GM18868 (cell line): ENCODE data around the gene ZNF77.
"Not testable (repeated sequence)": the region's sequence is repeated elsewhere in the genome, so short reads cannot be mapped to it uniquely, and the experiment has no call there.

Source experiments
- ATAC-seq: cut with Tn5 transposase; IDR thresholded peaks from one replicate; pipeline ENCODE4 v1.9.1; 2021; ENCODE audit warnings: mild to moderate bottlenecking, moderate library complexity; ENCODE audit not compliant: unreplicated experiment

ZNF77 gene

DNA sequence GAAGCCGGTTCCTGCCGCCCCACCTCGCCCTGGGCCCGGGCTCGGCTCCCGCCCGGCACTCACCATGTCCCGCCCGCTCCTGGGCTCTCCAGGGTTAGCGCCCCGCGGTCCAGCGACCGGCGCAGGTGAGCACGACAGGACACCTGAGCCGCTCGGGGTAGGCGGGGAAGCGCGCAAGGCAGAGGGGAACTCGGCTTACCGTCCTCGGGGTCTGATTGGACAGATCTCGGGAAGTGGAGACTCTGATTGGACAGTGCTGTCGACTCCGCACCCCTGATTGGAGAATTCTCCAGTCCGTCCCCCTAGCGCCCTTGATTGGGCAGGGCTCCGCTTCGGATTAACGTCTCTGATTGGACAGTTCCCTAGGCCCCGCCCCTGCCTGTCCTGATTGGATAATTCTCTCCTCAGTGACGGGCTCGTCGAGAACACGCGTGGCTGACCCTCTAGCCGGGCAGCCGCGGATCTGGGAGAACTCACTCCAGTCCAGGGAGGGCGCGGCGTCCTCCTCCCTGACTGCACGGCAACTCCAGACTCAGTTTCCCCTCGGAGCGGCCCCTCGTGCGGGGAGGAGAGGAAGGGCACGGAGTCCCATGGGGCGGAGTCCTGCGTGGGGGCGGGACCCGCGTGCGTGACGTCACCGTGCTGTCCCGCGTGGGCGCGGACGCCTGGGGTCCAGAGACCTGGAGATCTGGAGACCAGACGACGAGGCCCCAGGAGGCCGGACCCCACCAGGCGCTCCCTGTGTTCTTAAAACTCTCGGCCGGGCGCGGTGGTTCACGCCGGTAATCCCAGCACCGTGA is at the start of gene ZNF77:
Gene ZNF77, minus strand, starts transcription at position 197 of the 800 bp plus-strand sequence. Its CDS starts 131 bp downstream, at position 66.
- ATAC-seq = peak; percentile 93

DNA sequence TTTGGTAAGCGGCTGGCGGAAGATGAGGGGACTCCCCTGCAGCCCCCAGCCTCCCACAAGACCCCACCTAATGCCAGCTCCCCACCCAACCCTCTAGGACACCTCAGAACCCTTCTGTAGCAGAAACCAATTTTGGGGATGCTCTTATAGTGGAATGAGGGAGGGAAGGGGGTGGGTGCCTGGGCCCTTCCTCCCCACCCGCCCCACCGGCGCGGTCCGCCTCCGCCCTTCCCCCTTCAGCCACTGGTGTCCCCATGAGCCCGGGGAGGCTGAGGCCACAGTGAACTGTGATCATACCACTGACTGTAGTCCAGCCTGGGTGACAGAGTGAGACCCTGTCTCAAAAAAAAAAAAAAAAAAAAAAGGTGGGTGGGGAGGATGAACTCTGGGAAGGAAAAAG is 48.8 kb upstream of the ZNF77 start:
- ATAC-seq = no peak

DNA sequence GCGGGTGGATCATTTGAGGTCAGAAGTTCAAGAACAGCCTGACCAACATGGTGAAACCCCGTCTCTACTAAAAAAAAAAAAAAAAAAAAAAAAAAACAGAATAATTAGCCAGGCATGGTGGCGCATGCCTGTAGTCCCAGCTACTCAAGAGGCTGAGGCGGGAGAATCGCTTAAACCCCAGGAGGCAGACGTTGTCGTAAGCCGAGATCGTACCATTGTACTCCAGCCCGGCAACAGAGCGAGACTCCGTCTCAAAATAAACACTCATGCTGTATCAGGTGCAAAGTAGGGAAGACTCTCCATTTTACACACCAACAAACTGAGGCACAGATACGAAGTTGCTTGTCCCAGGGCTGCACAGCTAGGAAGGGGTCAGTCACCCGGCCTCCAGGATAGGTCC is 48.2 kb upstream of the ZNF77 start:
- ATAC-seq = no peak

DNA sequence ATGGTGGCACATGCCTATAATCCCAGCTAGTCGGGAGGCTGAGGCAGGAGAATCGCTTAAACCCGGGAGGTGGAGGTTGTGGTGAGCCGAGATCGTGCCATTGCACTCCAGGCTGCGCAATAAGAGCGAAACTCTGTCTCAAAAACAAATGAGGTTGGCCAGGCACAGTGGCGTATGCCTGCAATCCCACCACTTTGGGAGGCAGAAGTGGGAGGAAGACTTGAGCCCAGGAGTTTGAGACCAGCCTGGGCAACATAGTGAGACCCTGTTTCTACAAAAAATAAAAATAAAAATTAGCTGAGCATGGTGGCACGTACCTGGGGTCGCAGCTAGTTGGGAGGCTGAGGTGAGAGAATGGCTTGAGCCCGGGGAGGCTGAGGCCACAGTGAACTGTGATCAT is 47.6 kb upstream of the ZNF77 start:
- not testable (repeated sequence) for ATAC-seq

DNA sequence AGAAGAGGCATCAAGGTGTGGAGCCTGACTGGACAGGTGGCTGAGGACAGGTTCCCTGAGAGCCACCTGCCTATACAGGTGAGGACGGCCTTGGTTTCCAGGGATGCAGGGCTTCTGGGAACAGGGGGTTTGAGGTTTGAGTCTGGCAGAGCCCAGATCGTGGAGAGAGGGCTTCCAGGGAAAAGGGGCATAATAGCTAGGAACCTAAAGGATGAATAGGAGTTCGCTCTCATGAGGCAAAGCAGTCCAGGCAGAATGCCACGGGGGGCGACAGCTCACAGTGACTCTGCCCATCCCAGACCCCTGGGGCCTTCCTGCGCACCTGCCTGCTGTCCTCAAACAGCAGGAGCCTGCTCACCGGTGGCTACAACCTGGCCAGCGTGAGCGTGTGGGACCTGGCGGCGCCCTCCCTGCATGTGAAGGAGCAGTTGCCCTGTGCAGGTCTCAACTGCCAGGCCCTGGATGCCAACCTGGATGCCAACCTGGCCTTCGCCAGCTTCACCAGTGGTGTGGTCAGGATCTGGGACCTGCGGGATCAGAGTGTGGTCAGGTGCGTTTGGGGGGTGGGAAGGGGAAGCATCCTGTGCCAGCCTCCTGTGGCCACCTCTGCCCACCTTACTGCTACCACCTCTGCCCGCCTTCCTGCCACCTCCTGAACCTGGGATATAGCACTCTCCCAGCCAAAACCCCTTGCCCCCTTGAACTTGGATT is 44.6 kb upstream of the ZNF77 start:
- ATAC-seq = no peak

DNA sequence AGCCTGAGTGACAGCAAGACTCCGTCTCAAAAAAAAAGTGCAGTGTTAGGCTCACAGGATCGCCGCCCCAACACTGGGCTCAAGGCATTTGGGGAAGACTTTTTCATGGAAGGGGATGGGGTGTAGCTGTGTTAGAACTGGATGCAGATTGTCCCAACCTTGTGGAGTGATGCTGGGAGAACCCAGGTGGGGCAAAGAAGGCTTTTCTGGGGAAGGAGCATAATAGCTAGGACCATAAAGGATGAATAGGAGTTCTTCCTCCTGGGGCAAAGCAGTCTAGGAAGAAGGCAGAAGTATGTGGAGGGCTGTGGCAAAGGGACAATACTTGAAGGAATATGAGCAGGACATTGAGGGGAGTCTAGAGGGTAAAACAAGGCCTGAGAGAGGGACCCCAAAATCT is 43.8 kb upstream of the ZNF77 start:
- no peak for ATAC-seq

DNA sequence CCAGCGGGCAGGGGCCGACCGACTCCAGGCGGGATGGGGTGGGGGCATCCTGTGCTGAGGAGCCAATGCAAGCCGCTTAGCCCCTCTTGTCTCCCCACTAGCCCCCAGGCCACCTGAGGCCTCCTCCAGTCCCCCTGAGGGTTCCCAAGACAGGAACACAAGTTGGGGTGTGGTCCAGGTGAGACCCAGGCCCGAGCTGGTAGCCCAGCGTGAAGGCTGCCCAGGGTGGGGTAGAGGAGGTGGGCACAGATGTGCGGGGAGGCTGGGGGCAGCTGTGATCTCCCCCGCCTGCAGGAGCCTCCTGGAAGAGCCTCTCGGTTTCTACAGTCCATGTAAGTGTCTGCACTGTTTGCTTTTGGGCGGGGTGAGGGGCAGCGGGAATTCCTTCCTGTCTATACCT is 43.0 kb upstream of the ZNF77 start:
- ATAC-seq = no peak

DNA sequence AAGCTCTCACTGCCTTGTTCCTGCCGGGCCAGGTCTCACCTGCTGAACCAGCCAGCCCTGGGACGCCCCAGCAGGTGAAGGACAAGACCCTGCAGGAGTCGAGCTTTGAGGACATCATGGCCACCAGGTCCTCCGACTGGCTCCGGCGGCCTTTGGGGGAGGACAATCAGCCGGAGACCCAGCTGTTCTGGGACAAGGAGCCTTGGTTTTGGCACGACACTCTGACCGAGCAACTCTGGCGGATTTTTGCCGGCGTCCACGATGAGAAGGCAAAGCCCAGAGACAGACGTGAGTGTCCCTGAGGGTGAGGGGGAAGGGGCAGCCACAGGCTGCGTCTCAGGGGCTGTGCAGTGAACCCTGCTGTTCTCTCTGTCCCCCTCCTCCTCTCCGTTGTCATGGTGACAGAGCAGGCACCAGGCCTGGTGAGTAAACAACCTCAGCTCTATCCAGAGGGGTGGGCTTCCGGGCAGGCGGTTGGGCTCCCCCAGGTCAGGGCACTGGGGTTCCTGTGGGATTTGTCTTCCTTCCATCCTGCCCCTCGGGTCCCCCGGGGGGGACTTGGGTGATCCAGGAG is 42.3 kb upstream of the ZNF77 start:
- ATAC-seq = no peak

DNA sequence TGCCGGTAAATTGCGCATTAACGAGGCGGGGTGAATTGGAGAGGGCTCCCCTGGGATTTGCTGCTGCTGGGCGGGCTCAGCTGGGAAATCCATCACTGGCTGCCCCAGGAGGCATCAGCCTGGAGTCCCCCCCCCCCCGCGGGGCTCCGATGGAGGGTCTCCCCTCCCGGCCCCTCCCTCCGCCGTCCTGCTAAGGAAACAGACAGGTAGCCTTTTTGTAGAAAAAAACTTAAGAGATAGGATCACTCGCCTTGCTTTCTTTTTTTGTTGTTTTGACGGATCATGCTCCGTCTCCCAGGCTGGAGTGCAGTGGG is 39.4 kb upstream of the ZNF77 start:
- ATAC-seq = no peak

DNA sequence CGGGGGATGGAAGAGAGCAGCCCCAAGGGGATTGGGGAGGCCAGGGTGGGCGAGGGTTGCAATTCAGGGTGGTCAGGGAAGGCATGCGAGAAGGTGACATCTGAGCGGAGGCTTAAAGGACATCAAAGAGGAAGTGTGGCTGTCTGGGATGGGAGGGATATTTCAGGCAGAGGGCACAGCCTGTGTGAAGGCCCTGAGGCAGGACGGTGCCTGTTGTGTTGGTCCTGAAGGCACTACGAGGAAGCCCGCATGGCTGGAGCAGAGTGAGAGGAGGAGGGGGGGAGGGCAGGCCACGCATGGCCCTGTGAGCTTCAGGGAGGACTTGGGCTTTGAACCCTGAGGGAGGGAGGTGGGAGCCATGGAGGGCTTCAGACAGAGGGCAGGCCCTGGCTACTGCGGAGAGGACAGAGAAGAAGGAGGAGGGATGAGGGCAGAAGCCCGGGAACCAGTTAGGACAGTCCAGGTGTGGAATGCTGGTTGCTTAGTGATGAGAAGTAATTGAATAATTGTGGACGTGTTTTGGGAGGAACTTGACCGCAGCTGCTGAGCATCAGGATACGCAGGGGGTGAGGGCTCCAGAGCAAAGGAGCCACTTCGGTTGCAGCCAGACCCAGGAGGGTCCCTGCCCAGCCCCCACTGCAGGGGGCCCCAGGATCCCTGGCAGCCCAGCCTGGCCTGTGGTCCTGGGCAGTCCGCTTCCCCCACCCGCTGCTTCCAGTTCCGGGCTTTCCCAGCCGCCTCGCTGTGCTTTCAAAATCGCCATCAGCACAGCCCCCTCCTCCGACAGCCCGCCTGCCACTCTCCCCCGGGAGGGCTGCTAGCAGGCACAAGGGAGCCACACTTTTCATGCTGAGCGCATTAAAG is 38.8 kb upstream of the ZNF77 start:
- ATAC-seq = no peak

DNA sequence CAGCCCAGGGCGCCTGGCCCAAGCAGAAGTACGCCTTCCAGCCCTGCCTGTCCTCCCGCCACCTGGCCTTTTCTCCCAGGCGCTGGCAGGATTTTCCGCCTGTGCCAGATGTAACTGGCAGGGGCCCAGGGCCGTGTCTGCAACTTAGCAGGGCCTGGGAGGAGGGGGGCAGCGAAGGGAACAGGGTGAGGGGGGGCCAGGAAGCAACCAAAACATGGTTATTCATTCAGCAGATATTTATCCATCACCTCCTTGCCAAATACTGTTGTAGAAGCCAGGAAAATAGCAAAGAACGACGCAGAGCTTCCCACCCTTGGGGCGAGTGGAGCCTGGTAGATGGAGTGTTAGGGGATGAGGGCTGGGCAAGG is 38.2 kb upstream of the ZNF77 start:
- ATAC-seq = no peak

DNA sequence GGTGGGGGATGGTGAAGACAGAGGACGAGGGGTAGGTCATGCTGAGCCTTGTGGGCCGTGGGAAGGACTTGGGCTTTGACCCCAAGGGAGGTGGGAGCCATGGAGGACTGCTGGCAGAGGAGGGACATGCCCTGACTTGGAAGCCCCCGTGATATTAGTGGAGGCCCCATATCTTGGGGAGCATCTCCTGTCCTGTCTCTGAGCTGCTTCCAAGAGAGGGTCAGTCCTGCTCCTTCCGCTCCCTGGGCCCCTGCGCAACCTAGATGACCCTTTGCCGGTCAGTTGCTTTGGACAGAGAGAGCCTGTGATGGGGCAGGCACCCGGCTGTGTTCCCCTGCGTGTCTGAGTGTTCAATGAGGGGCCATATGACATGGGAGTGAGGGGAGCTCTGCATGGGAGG is 37.8 kb upstream of the ZNF77 start:
- no peak for ATAC-seq

DNA sequence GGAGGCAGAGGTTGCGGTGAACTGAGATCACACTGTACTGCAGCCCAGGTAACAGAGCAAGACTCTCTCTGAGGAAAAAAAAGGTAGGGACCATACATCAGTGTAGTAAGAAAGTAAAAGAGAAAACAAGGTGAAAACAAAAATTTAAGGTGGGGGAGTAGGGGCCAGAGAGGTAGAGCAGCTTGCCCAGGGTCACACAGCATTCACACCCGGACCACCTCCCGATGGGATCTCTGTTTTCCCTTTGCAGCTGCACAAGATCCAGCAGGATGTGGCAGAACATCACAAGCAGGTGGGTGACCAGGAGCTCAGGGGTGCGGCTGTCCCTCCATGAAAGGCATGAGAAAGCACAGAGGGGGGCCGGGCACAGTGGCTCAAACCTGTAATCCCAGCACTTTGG is 37.1 kb upstream of the ZNF77 start:
- ATAC-seq = no peak

DNA sequence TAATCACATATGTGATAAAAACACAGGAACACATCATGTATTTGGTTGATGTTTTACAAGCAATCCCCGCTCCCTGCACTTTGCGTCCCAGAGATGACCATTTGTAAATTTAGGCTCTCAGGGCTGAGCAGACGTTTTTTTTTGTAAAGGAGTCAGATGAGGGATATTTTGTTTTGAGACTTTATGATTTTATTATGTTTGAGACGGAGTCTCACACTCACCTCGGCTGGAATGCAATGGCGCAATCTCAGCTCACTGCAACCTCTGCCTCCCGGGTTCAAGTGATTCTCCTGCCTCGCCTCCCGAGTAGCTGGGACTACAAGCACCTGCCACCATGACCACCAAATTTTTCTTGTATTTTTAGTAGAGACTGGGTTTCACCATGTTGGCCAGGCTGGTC is 34.0 kb upstream of the ZNF77 start:
- ATAC-seq = no peak

DNA sequence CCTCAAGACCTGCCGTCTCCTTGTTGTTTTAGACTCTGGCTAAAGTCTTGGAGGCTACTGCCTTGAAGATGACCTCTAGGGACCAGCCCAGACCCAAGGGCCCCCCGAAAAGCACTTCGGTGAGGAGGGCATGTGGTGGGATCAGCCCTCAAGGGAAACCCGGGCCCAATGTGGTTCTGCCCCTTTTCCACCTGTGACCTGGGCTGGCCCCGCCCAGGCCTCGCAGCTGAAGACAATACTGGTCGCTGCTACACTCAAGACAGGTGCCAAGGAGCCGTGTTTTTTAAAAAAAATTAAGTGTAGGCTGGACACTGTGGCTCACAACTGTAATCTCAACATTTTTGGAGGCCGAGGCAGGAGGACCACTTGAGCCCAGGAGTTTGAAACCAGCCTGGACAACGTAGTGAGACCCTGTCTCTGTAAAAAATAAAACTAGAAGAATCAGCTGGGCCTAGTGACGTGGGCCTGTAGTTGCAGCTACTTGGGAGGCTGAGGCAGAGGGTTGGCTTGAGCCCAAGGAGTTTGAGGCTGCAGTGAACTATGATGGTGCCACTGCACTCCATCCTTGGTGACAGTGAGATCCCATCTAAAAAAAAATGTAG is 33.5 kb upstream of the ZNF77 start:
- ATAC-seq = no peak

DNA sequence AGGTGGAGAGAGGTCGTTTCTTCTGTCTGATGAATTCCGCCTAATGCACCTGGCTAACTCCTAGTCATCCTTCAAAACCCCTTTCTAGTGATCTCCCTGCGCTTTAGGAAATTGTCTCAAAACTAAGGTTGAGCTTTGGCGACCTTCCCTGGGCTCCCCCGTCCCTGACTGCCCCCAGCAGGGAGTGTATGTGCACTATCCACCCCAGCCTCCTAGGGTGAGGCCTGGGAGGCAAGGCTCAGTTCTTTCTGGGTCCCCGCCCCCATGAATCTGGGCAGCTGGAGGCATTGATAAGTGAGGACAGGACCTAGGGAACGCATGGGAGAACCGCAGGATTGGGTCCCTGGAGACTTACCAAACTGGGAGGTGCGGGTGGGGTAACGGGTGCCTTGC is 33.0 kb upstream of the ZNF77 start:
- ATAC-seq = no peak

DNA sequence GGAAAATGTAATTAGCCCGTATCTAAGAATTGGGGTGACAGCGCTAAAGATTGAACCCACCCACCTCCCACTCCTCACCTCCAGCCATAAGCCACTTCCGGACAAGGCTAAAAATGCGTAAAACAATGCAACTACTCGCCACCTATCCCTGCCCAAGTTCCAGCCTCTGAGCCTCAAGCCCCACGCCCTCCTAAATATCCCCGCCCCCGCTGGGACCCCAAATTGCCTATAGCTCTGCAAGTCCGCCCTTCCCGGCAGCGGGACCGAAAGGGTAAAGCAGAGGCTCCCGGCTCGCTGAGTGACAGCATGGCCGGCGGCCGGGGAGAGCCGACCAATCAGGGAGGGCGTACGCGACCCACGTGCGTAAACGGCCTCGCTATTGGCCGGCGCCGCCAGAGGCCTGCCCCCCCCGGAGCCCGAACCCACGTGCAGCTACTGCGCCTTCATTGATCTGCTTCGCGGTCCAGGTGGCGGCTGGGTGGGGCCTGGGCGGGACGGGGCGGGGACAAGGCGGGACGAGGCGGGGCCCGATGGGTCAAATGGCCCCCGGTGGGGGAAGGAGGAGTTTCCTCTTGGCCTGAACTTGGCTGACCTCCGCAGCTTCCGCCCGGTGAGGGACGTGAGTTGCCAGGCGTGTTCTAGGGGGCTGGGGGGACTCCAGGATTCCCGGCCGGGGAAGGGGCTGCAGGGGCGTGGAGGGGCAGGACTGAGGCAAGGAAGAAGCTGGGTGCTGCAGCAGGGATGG is 32.4 kb upstream of the ZNF77 start, which contains the start of gene TLE6:
Gene TLE6, plus strand, starts transcription at position 564 of the 745 bp plus-strand sequence. CDS start 670 bp downstream, outside the sequence.
- ATAC-seq = peak; percentile 98

DNA sequence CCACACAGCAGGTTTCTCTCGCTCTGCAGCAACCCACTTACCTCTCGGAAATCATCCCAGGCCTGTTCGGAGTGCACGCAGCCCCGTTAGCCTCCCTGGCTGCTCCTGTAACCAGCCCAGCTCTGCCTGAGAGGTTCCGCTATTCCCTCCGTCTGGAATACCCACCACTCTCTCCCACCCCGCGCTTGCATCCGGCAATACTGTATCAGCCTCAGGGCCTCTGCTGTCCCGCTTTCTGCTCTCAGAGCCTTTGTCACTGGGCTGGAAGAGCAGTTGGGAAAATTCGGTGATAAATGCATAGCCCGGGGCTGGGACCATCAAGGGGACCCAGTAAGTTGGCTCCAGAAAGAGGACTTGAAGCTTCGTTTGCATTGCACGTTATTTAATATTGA is 31.8 kb upstream of the ZNF77 start:
- no peak for ATAC-seq

DNA sequence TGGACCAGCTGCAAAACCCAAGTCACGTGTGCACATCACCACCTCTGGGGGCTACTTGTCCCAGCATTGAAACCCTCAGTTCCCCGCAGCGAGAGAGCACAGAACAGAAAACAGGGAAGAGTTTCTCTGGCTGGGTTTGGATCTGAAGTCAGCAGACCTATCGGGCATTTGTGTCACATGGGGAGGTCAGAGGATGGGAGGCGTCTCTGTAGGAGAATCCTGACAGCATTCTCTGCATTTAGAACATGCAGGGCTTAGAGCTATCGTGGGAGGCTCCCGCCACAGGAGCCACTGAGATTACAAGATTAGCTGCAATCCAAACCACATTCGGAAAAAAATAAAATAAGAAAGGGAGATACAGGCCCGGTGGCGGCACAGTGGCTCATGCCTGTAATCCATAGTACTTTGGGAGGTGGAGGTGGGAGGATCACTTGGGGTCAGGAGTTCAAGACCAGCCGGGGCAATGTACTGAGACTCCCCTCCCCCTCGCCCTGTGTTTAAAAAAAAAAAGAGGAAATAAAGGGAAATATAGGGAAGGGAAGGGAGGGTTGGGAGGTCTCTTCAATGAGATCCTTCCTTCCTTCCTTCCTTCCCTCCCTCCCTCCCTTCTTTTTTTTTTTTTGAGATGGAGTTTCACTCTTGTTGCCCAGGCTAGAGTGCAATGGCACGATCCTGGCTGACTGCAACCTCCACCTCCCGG is 29.7 kb upstream of the ZNF77 start:
- no peak for ATAC-seq

DNA sequence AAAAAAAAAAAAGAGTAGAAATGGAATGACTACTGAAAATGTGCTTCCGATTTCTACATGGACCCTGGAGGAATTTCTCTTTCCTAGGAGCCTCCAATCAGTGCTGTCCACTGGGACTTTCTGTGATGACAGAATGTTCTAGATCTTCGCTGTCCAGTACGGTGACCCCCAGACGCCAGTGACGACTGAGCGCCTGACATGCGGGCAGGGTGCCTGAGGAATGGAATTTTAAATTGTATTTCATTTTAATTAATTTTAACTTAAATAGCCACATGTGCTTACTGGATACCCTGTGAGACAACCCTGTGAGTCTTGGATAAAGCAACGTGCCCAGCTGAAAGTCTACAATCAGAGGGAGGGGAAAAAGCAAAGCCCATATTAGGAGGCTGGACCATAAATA is 28.5 kb upstream of the ZNF77 start:
- ATAC-seq = no peak
